Transverse colon (tissue), 4 donors: Measurements from ENCODE around the gene IL10RA. TPM values are rescaled to one million over a fixed set of nuclear protein-coding genes. Genes with fewer than 3 reads are reported as not detected.

Experiments used
- DNase-seq: peaks from one replicate; pipeline ENCODE4 v3.0.0-alpha.2; 2019
- H3K27ac ChIP-seq, 4 donors: fragments of 200-600 bp; sonication (generic); 2 replicates each; pipeline ENCODE4 v1.5.1; 2016 to 2018; ENCODE audit warnings: inconsistent platforms in 4 of 4
- H3K27me3 ChIP-seq: fragments of 200-600 bp; sonication (generic); 2 replicates; pipeline ENCODE4 v1.5.1; 2017; ENCODE audit warnings: inconsistent platforms
- H3K36me3 ChIP-seq, 4 donors: fragments of 200-600 bp; sonication (generic); 2 replicates each; pipeline ENCODE4 v1.5.1; 2017 to 2019; ENCODE audit warnings: inconsistent platforms in 4 of 4
- H3K4me1 ChIP-seq, 4 donors: fragments of 200-600 bp; sonication (generic); 2 replicates each; pipeline ENCODE4 v1.5.1; 2017 to 2020; ENCODE audit warnings: inconsistent platforms in 4 of 4
- H3K4me3 ChIP-seq, 4 donors: fragments of 200-600 bp; sonication (generic); 1 replicate in 1 of 4; 2 replicates in 3 of 4; pipeline versions ENCODE4 v1.5.1 to v1.6.1; 2017 to 2019; ENCODE audit warnings: inconsistent platforms in 4 of 4
- H3K9me3 ChIP-seq, 2 donors: fragments of 200-600 bp; sonication (generic); 2 replicates each; pipeline ENCODE4 v1.5.1; 2017 to 2019; ENCODE audit warnings: inconsistent platforms in 2 of 2
- CTCF ChIP-seq, 5 experiments: fragments of 200-600 bp in 3 of 5; fragments of 450-650 bp in 2 of 5; sonication (generic) in 3 of 5; IDR thresholded peaks; 1 replicate in 2 of 5; 2 replicates in 3 of 5; pipeline ENCODE4 v1.5.1; 2016 to 2017; ENCODE audit warnings: antibody characterized with exemption in 5 of 5, inconsistent platforms in 3 of 5, mild to moderate bottlenecking in 2 of 5, moderate library complexity in 1 of 5
- EP300 ChIP-seq: sonication (generic); formaldehyde crosslinking; IDR thresholded peaks from one replicate; pipeline ENCODE4 v1.6.1; 2017; ENCODE audit warnings: antibody characterized with exemption, low read depth
- POLR2A ChIP-seq: fragments of 450-650 bp; IDR thresholded peaks from one replicate; pipeline ENCODE4 v1.6.1; 2016; ENCODE audit warnings: antibody characterized with exemption, mild to moderate bottlenecking, moderate library complexity
- POLR2AphosphoS5 ChIP-seq, 3 donors: sonication (generic); formaldehyde crosslinking; IDR thresholded peaks; one replicate each; pipeline ENCODE4 v1.6.1; 2016; ENCODE audit warnings: antibody characterized with exemption in 3 of 3
- WGBS, 2 donors: methylation state at CpG; one replicate each; pipeline ENCODE4 v1.1.5; 2018; ENCODE audit warnings: low coverage in 1 of 2; 5-methylcytosine and 5-hydroxymethylcytosine counted together
- in situ Hi-C, 4 donors: fragments of 200-750 bp; cut with MboI; loops; one replicate each; pipeline versions ENCODE4 v1.15.0 to v1.15.1; 2017; ENCODE audit warnings: low sequenced_read_pairs in 3 of 4, low pct_ligation_motif_present in 1 of 4, low pct_unique_long_range_greater_than_20kb in 1 of 4
- intact Hi-C: fragments of 100-400 bp; cut with DNase I; formaldehyde crosslinking; loops from one replicate; pipeline ENCODE4 v1.15.1; 2023; ENCODE audit warnings: low total_unique reads
- total RNA-seq, 4 donors: library from RNA; depleted of rRNA; stranded (reverse); fragments of >200 nt; gene quantifications; one replicate each; pipeline ENCODE4 v1.1.0, GENCODE V29; 2016

IL10RA gene
- total RNA-seq, 4 donors from 2014 or later: 2.8 to 25.4 (median 18.4) TPM

GRCh38 chr11:118027694-118028093, 41.5 kb downstream of the IL10RA start:
- Histone ChIP-seq H3K4me3 (no peak overlapping the region), H3K27me3 (no peaks in the 10 kb centered on the region), H3K27ac (no peak overlapping the region), H3K36me3 (no peaks in the 10 kb centered on the region), H3K4me1 (no peaks in the 10 kb centered on the region), H3K9me3 (no peaks in the 10 kb centered on the region)
- TF ChIP-seq POLR2AphosphoS5 (IDR thresholded peaks at IDR 0.05) (no peak), CTCF (IDR thresholded peaks at IDR 0.05) (no peak), POLR2A (no peak), EP300 (no peak)
- intact Hi-C loops (no loop called here), in situ Hi-C loops (loop anchor here in 1 of 4 donors (25.0 kb wide), 1 partner anchor 590 kb away; no protein-coding TSS in a partner anchor)
- 65 to 87% methylated on average over 2 to 4 of the region's 4 CpGs for WGBS, 2 donors
- no peak for DNase-seq

- 63 to 69% methylated on average over 3 of the region's 3 CpGs for WGBS, 2 donors
- H3K9me3 ChIP-seq: no peaks in the 10 kb centered on the region
- H3K27ac ChIP-seq: no peak overlapping the region
- no peak for TF ChIP-seq EP300
- TF ChIP-seq CTCF (IDR thresholded peaks at IDR 0.05): no peak
- no peak for TF ChIP-seq POLR2AphosphoS5 (IDR thresholded peaks at IDR 0.05)
- no peak for TF ChIP-seq POLR2A
- no peaks in the 10 kb centered on the region for H3K27me3 ChIP-seq
- H3K36me3 ChIP-seq: no peaks in the 10 kb centered on the region
- DNase-seq: no peak
- H3K4me3 ChIP-seq: no peak overlapping the region
- in situ Hi-C loops (loop anchor here in 1 of 4 donors (25.0 kb wide), 1 partner anchor 591 kb away; no protein-coding TSS in a partner anchor), intact Hi-C loops (no loop called here)
- H3K4me1 ChIP-seq: no peaks in the 10 kb centered on the region
These were observed 42.4 kb downstream of the IL10RA start for GRCh38 chr11:118028626-118029025.

- H3K36me3 ChIP-seq: no peaks in the 10 kb centered on the region
- no peak for TF ChIP-seq CTCF (IDR thresholded peaks at IDR 0.05)
- TF ChIP-seq POLR2A: no peak
- TF ChIP-seq POLR2AphosphoS5 (IDR thresholded peaks at IDR 0.05): no peak
- TF ChIP-seq EP300: no peak
- intact Hi-C loops: no loop called here
These were observed 47.2 kb downstream of the IL10RA start for GRCh38 chr11:118033443-118033842.

GRCh38 chr11:118042141-118042540, 55.9 kb downstream of the IL10RA start:
- in situ Hi-C loops (loop anchor here in 1 of 4 donors (25.0 kb wide), 1 partner anchor 605 kb away; no protein-coding TSS in a partner anchor), intact Hi-C loops (no loop called here)
- no peak overlapping the region for H3K27ac ChIP-seq
- no peak for DNase-seq
- H3K27me3 ChIP-seq: no peaks in the 10 kb centered on the region
- no peaks in the 10 kb centered on the region for H3K4me1 ChIP-seq
- no peaks in the 10 kb centered on the region for H3K9me3 ChIP-seq
- no peaks in the 10 kb centered on the region for H3K36me3 ChIP-seq
- H3K4me3 ChIP-seq: no peak overlapping the region
- TF ChIP-seq CTCF (IDR thresholded peaks at IDR 0.05) (no peak), POLR2AphosphoS5 (IDR thresholded peaks at IDR 0.05) (no peak), POLR2A (no peak), EP300 (no peak)
- WGBS, 2 donors: 57 to 58% methylated on average over 1 of the region's 1 CpG

More at GRCh38 chr11:118033443-118033842, 47.2 kb downstream of the IL10RA start:
- in situ Hi-C loops: loop anchor here in 1 of 4 donors (25.0 kb wide), 1 partner anchor 596 kb away; no protein-coding TSS in a partner anchor
- no peaks in the 10 kb centered on the region for H3K9me3 ChIP-seq
- H3K27me3 ChIP-seq: no peaks in the 10 kb centered on the region
- no peak overlapping the region for H3K27ac ChIP-seq
- no peak for DNase-seq
- H3K4me1 ChIP-seq: no peaks in the 10 kb centered on the region
- no peak overlapping the region for H3K4me3 ChIP-seq
- WGBS, 2 donors: 63% methylated on average over 4 of the region's 4 CpGs
